Activated CD4-positive, alpha-beta T cell treated with anti-CD3 and anti-CD28 coated beads, Interleukin-2, amount 50 U/mL, for 48 hours (primary cell): ENCODE results near the gene SPATA31E1.
"Not testable (repeated sequence)": the region's sequence is repeated elsewhere in the genome, so short reads cannot be mapped to it uniquely, and the experiment has no call there.

ENCODE experiments used
- DNase-seq, 2 experiments: peaks; one replicate each; pipeline ENCODE4 v3.0.0-alpha.2; 2020

Gene SPATA31E1

GRCh38 chr9:87937352-87937751 lies 54.7 kb downstream of the SPATA31E1 start:
- not testable (repeated sequence) for DNase-seq

GRCh38 chr9:87937918-87938317 lies 55.2 kb downstream of the SPATA31E1 start:
- not testable (repeated sequence) for DNase-seq

GRCh38 chr9:87938336-87938735 lies 55.7 kb downstream of the SPATA31E1 start:
- not testable (repeated sequence) for DNase-seq
